Left renal cortex interstitium (tissue), 4 donors: ENCODE measurements around the gene NUDC. TPM values are rescaled to one million over a fixed set of nuclear protein-coding genes. Genes with fewer than 3 reads are reported as not detected.
"Not testable (repeated sequence)": the region's sequence is repeated elsewhere in the genome, so short reads cannot be mapped to it uniquely, and the experiment has no call there.

Experiments used
- DNase-seq, 4 donors: peaks; one replicate each; pipeline ENCODE4 v3.0.0-alpha.2; 2013; ENCODE audit warnings: low read depth in 4 of 4, low spot score in 2 of 4, missing footprints in 1 of 4
- polyA plus RNA-seq, 4 donors: library from polyadenylated mRNA; unstranded; fragments of 120-200 nt; gene quantifications; one replicate each; pipeline ENCODE4 v1.2.1, GENCODE V29; 2013; ENCODE audit not compliant: insufficient read length in 4 of 4

The NUDC gene
- polyA plus RNA-seq, 4 donors: 81.4 to 98.6 (median 94.9) TPM

DNA sequence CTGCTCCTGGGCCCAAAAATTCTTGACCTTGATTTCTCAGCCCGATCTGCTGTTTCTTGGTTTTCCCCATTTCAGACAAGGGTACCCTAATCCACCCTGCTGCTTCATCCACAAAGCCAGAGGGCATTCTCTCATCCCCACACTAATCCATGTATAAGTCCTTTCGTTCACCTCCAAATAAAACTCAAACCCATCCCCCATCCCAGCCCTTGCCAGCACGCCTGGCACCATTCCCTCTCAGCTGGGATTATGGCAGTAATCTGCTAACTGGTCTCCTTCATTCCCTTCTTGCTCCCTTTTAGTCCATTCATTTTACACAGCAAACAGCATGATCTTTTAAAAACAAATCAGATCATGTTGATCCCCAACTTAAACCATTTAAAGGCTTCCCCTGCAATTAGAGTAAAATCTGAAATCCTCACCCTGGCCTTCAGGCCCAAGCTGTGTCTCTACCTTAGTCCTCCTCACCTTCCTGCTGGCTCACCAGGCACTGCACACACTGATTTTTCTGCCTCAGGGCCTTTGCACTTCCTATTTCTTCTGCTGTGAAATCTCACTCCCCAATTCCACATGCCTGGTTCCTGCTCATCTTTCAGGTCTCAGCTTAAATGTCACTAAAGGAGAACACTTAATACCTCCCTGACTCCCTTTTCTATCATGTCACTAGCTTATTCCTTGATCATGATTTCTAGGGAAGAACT is 59.8 kb downstream of the NUDC start:
- DNase-seq: no peak

DNA sequence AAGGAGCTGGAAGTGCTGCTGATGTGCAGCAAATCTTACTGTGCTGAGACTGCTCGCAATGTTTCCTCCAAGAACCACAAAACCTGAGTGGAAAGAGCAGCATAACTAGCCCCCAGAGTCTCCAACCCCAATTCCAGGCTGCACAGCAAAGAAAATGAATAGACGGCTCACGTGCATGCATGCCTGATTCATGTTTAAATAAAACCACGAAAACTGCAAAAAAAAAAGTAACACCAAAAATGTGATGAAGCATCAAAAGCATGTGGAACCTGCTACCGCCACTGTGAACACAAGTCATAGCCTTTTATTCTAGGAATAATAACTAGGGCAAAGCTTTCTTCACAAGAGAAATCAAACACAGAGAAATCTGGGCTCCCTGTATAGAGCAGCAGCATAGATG is 62.3 kb downstream of the NUDC start:
- DNase-seq: no peak

DNA sequence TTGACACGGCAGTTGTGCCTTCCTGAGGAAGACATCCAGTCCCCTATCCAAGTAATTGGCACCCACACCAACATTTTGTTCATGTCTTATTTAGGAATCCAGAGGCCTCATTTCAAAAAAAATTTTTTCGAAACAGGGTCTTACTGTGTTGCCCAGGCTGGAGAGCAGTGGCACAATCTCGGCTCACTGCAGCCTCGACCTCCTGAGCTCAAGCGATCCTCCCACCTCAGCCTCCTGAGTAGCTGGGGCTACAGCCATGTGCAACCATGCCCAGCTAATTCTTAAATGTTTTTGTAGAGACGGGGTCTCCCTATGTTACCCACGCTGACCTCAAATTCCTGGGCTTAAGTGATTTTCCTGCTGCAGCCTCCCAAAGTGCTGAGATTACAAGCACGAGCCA is 62.7 kb downstream of the NUDC start:
- DNase-seq: no peak

DNA sequence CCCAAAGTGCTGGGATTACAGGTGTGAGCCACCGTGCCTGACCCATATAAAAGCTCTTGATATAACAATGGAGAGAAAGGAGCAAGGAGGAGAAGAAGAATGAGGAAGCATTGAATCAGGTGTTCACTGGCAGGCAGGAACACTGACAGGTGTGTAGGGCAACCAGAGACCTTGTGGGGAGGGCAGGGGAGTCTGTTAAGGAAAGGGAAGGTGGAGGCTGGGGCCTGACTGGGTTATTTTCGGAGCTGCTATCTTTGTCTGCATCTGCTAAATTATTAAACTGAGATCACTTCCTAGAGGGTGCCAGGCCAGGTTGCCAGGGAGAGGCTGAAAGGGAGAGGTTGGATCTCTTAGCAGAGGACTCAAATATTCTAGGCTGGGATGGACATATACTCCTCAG is 65.1 kb downstream of the NUDC start:
- no peak for DNase-seq

DNA sequence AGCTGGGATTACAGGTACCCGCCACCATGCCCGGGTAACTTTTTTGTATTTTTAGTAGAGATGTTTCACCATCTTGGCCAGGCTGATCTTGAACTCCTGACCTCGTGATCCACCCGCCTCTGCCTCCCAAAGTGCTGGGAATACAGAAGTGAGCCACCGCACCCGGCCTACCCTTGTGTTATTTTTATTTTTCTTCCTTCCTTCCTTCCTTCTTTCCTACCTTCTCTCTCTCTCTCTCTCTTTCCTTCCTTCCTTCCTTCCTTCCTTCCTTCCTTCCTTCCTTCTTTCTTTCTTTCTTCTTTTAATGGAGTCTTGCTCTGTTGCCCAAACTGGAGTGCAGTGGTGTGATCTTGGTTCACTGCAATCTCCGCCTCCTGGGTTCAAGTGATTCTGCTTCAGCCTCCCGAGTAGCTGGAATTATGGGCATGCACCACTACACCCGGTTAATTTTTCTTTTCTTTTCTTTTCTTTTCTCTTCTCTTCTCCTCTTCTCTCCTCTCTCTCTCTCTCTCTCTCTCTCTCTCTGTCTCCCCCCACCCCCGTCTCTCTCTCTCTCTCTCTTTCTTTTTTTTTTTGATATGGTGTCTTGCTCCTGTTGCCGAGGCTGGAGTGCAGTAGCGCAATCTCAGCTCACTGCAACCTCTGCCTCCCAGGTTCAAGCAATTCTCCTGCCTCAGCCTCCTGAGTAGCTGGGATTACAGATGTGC is 68.0 kb downstream of the NUDC start:
- not testable (repeated sequence) for DNase-seq

DNA sequence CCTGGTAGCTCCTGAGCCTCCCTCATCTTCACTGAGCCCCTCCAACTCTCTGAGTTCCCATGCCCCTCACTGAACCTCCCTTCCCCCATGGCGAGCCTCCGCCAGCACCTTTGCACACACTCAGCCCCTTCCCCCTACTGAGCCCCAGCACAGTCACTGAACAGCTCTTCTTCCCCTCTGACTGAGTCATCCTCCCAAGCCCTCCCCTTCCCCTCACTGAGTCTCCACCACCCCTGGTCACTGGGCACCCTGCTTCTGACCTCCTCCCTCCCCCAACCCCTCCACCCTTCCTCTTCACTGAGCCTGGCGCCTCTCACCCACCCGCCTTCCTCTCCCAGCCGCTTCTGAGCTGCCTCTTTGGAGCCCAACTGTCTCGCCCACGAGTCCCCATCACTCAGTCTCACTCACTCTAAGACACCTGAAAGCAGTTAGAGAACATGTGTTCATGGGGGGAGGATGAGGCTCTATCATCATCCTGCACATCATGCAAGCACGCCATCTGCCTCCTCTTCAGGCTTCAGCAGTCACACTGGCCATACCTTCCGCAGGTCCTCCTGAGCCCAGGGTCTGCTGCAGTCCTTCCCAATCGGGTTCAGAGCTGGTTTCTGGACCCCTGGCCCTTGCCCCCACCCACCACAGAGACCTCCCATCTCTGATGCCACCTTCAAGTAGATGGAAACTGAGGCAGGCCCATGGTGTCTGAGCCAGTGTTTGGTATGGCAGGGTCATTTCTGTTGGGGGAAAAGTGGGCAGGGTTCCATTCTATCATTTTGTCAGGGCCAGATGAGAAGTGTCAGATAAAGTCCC is 70.0 kb downstream of the NUDC start:
- DNase-seq: no peak

DNA sequence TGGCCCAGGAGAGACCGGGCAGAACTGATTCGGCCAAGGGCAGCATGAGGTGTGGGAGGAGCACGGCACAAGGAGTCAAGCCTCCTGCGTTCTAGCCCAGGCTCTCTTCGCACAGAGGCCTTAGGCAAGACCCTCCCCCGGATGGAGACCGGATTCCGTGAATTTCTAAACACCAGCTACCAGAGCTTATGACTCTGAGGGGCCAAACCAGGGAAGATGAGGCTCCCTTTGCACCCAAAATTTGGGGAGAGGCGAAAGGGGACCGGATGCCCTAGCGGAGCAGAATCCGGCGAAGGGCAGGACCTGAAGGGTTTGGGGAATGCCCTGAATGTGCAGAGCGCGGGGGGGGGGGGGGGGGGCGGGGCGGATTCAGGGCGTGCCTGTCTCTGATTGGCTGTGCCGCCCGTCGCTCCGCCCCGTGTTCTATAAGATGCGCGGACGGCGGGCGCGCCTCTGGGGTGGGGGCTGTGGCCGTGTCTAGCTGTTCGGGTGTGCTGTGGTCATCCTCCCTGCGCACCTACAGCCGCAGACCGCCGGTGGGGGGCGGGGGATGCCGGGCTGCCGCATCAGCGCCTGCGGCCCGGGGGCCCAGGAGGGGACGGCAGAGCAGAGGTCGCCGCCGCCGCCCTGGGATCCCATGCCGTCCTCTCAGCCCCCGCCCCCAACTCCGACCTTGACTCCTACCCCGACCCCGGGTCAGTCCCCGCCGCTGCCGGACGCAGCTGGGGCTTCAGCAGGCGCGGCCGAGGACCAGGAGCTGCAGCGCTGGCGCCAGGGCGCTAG is 71.9 kb downstream of the NUDC start, which contains the start of gene TRNP1:
TRNP1 (plus strand) TSS at position 456 of the 783 bp plus-strand sequence; CDS start at position 551, 95 bp downstream.
- DNase-seq: no peak

DNA sequence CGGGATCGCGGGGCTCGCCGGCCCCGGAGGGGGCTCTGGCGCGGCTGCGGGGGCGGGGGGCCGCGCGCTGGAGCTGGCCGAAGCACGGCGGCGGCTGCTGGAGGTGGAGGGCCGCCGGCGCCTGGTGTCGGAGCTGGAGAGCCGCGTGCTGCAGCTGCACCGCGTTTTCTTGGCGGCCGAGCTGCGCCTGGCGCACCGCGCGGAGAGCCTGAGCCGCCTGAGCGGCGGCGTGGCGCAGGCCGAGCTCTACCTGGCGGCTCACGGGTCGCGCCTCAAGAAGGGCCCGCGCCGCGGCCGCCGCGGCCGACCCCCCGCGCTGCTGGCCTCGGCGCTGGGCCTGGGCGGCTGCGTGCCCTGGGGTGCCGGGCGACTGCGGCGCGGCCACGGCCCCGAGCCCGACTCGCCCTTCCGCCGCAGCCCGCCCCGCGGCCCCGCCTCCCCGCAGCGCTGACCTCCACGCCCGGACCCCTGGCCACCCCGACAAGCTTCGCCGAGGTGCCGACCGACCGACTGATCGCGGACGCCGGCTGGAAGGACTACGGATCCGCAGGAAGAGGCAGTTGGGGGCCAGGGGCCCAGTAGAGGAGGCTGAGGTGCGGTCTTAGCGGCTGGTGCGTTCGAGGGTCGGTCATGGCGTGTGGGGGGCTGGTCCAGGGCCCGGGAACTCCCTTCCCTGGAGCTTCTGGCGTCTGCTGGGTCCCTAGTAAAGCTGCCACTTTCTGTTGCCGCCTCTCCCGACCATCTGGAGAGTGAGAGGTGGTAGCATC is 72.7 kb downstream of the NUDC start:
- DNase-seq: no peak

DNA sequence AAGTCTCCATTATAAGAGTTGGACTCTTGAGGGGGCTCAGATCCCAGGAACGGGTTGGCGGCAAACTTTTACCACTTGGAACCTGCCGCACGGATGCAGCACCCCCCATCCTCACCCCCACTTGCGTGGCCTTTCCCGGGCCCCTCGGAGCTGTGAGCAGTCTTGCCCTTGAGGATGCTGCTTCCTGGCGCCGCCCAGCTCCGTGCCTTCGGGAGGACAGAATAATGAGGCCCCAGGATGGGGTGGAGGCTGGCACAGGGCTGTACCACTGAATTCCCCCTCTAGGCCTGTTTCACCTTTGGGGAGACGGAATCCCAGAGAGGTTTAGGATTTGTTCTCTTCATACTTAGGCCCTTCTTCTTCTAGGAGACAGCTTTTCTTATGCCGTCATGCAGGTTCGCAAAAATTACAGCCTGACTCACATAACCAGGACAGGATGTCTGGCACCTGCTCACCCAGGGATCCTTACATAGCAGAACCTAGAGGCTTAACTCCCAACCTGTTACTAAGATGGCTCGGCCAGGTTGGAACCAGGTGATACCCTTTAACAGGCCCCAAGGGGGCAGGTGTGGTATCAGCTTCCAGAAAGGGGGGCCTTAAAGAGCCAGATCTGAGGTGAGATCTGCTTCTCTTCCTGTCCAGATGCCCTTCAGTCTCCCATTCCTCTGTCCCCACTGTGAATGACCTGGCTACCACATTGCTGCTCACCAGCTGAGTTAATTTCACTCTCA is 73.4 kb downstream of the NUDC start:
- no peak for DNase-seq

DNA sequence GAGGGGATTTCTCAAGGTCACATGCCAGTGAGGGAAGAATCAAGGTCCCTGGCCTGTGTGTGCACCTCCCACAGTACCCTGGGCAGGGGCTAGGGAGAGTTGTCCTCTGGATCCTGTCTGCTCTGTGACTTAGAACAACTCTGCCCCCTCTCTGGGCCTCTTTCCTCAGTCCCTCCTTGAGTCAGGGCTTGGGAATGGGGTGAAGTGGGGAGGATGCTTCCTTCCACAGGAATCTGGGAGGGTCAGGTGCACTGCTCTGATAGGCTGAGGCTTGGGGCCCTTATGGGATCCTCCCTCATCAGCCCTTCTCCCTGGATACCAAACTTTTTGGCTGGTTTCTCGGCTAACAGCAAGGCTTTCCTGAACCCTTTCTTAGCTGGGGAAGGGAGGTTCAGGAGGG is 74.5 kb downstream of the NUDC start:
- DNase-seq: no peak

Other genes with a start within 250 kb of the NUDC start
- 100 to 1,000 TPM in 2 of 4 donors, 10 to 100 TPM in 2; 79.0 to 142 (median 92.1) TPM for gene ARID1A, start 225.7 kb upstream of the NUDC start, polyA plus RNA-seq
- 10 to 100 TPM; 16.8 to 19.6 (median 17.6) TPM for gene PIGV, start 133.8 kb upstream of the NUDC start, polyA plus RNA-seq
- gene ZDHHC18, start 95.1 kb upstream of the NUDC start, polyA plus RNA-seq: 10 to 100 TPM; 20.0 to 29.3 (median 21.3) TPM
- gene SFN, start 58.6 kb upstream of the NUDC start, polyA plus RNA-seq: 1 to 10 TPM in 1 of 4 donors, under 1 TPM in 3; 0.41 to 1.1 (median 0.56) TPM
- 10 to 100 TPM; 28.2 to 35.7 (median 33.7) TPM for gene GPN2, start 31.5 kb upstream of the NUDC start, polyA plus RNA-seq
- 10 to 100 TPM; 15.1 to 17.0 (median 16.0) TPM for gene GPATCH3, start 21.3 kb upstream of the NUDC start, polyA plus RNA-seq
- 1 to 10 TPM; 1.1 to 1.9 (median 1.5) TPM for gene NR0B2, start 7.8 kb upstream of the NUDC start, polyA plus RNA-seq
- gene KDF1, start 38.7 kb downstream of the NUDC start, polyA plus RNA-seq: 10 to 100 TPM in 2 of 4 donors, 1 to 10 TPM in 2; 8.8 to 11.7 (median 10.3) TPM
- 1 to 10 TPM; 5.6 to 8.2 (median 7.0) TPM for gene TRNP1, start 71.9 kb downstream of the NUDC start, polyA plus RNA-seq
- gene TENT5B, start 91.1 kb downstream of the NUDC start, polyA plus RNA-seq: 1 to 10 TPM; 1.0 to 1.5 (median 1.3) TPM
- 10 to 100 TPM; 22.3 to 34.0 (median 23.3) TPM for gene SLC9A1, start 233.4 kb downstream of the NUDC start, polyA plus RNA-seq